Vagina (tissue), 2 donors: Measurements from ENCODE around the gene ARHGAP42.

Experiments
- POLR2A ChIP-seq, 2 donors: fragments of 450-650 bp; IDR thresholded peaks; one replicate each; pipeline ENCODE4 v1.6.1; 2017; ENCODE audit warnings: antibody characterized with exemption in 2 of 2, mild to moderate bottlenecking in 2 of 2, moderate library complexity in 2 of 2
- POLR2AphosphoS5 ChIP-seq, 2 donors: sonication (generic); formaldehyde crosslinking; IDR thresholded peaks; one replicate each; pipeline ENCODE4 v1.9.0; 2017; ENCODE audit warnings: antibody characterized with exemption in 2 of 2, mild to moderate bottlenecking in 2 of 2, low read depth in 1 of 2; ENCODE audit not compliant: insufficient read depth in 1 of 2

DNA sequence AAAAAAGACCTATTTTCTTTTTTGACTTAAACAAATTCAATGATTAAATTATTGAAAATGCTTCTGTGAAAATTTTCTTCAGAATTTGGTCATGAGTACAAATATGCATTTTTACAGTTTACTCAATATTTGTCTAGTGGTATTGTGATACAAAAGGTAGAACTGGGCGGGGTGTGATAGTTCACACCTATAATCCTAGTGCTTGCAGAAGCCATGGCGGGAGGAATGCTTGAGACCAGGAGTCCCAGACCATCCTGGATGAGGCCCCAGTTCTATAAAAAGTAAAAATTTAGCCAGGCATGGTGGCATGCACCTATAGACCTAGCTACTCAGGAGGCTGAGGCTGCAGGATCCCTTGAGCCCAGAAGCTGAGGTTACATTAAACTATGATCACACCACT lies 90.6 kb downstream of the ARHGAP42 start:
- TF ChIP-seq POLR2A (IDR thresholded peaks at IDR 0.05): no peak
- no peak for TF ChIP-seq POLR2AphosphoS5 (IDR thresholded peaks at IDR 0.05; ENCODE audit: insufficient read depth in 1 of 2, low read depth in 1 of 2)
